Glomerular endothelial cell (primary cell): ENCODE data around the gene COQ8B. TPM values are rescaled to one million over a fixed set of nuclear protein-coding genes. Genes with fewer than 3 reads are reported as not detected.

Source experiments
- DNase-seq: peaks from one replicate; pipeline ENCODE4 v3.0.0-alpha.2; 2011; ENCODE audit warnings: low read depth, low spot score; ENCODE audit errors: extremely low read depth
- total RNA-seq: library from RNA; depleted of rRNA; stranded (reverse); fragments of >200 nt; gene quantifications from 2 replicates; pipeline ENCODE4 v1.2.3, GENCODE V29; 2015

The COQ8B gene
- total RNA-seq, 1 donor from 2014 or later = 10.2 TPM

DNA sequence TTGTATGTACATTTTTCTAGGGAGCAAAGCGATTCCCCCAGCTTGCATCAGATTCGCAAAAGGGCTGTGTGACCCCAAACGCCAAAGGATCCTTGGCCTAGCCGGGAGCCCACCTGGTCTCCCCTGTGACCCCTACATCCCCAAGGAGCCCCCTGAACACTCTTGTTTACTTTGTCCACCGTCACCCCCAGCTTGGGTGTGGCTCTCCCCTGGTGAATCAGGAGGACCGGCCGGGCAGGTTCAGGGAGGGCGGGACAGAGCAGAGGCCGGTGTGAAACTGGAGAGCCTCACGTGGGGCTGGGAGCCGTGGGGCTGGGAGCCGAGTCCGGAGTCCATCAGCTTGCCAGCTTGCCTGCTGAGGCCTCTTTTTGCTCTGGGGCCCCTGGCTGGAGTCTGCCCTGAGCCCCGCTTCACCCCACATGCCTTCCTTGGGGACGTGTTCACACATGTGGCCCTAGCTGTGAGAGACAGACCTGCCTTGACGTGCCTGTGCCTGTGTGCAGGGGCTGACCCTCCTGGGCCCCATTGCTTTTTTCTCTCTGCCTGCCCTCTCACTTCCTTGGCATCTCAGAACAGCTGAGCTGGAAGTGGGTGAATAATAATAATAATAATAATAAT, 2.2 kb upstream of the COQ8B start:
- DNase-seq = no peak

DNA sequence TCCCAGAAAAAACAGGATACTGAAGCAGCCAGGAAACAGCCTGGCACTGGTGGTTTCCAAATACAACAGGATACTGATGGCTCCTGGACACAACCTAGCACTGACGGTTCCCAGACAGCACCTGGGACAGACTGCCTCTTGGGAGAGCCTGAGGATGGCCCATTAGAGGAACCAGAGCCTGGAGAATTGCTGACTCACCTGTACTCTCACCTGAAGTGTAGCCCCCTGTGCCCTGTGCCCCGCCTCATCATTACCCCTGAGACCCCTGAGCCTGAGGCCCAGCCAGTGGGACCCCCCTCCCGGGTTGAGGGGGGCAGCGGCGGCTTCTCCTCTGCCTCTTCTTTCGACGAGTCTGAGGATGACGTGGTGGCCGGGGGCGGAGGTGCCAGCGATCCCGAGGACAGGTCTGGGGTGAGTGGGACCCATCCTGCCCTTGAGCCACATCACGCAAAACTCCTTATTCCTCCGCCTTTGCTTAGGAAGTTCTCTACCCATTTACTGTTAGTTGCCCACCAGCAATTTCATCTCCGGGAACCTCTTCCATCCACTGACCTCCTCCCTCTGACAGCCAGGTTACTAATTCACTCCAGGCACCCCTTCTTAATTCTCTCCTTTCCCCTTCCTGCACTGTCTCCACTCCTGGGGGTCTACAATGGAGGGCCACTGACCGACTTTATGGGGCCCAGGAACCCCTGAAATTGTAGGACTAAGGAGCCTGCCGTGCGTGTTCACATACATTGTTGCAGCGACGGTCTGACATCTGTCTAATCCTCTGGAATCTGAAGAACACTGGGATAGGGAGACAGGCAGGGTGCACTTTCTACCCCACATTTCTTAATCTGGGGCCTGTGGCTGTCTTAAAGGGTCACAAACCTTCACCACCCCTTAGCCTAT, 1.4 kb upstream of the COQ8B start:
- DNase-seq = no peak

DNA sequence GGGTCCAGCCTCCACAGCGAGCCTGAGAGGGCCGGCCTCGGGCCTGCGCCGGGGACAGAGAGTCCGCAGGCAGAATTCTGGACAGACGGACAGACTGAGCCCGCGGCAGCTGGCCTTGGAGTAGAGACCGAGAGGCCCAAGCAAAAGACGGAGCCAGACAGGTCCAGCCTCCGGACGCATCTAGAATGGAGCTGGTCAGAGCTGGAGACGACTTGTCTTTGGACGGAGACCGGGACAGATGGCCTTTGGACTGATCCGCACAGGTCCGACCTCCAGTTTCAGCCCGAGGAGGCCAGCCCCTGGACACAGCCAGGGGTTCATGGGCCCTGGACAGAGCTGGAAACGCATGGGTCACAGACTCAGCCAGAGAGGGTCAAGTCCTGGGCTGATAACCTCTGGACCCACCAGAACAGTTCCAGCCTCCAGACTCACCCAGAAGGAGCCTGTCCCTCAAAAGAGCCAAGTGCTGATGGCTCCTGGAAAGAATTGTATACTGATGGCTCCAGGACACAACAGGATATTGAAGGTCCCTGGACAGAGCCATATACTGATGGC, 716 bp upstream of the COQ8B start:
- DNase-seq = no peak

DNA sequence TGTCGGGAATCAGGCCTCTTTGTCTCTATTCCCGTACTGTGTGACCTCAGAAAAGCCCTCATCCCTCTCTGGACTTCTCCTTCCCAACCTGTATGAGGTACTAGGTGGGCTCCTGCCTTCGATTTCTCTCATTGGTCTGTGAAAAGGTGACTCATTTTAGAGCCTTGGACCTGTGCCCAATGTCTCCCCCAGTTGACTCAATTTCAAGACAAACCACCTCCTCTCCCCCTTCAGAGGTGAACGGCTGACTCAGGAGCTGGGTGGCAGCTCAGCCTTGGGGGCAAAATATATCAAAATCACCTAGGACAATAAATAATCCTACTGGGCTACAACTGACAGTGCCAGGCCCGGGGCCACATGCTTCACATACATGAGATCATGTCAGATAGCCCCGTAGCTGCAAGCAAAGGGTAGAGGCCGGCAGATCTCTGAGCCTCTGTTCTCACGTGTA, 630 bp downstream of the COQ8B start:
- DNase-seq = peak; percentile 65

DNA sequence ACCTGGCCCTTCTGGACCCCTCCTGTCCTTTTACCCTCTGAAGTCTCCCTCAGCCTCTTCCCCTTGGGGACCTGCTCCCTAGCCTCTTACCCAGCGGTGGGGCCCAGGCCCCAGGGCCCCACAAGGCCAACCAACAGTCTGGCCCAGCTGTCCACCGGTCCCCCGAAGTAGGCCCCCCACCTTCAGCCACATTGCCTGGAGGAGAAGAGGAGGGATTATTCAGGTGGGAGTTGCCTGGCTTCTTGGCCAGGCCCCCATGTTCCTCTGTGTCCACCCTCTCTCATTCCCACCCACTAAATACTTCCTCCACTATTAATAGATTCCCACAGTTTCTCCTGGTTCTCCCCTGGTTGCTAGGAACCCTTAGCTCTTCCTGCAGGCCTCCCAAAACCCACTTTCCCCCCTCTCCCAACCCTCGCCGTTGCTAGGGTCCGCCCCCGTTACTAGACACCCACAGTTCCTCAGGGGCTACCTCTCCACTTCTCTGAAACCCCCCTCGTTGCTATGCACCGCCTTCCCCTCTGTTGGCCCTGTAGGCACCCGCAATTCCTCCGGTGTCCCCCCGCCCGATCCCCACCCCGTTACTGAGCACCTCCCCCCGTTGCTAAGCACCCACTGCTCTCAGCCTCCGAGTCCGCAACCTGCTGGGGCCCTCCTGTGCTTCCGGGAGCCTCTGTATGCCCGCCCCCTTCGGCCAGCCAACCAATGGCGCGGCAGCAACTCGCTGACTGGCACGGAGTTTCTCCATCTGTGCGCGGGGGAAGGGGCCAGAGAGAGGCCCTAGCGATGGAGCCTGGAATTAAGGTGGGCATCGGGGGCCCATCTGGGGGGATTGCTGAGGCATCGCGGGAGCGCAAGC, 2.0 kb downstream of the COQ8B start:
- no peak for DNase-seq

DNA sequence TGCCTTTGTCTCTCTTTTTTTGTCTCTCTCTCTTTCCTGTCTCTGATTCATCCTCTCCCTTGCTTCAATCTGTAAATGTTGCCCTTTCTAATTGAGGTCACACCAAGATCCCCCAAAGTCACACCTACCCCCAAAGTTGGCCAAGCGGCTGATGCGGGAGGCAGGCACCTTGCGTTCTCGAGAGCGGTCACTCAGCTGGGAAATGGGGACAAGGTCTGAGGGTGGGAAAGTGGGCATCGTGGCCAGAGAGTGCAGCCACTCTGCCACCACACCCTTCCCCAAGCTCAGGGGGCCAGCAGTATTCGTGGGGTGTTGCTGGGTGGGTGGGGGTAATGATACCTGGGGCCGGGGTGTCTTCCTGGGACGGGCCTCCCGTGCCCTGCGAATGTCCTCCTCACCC, 2.7 kb downstream of the COQ8B start:
- DNase-seq = no peak

DNA sequence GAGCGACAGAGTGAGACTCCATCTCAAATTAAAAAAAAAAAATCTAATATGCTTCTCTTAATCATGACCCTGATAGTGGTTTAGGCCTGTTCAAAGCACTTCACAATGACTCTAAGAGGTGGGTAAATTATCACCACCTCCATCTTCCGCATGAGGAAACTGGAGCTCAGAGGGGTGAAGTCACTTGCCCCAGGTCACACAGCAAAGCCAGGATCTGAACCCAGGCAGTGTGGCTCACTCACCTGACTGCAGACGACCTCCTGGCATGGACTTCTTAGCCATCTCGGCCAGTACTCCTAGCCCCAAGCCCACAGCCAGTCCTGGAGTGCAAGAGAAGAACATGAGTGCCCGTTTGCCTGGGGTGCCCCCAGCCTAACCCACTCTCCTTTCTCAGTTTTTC, 6.9 kb downstream of the COQ8B start:
- no peak for DNase-seq

DNA sequence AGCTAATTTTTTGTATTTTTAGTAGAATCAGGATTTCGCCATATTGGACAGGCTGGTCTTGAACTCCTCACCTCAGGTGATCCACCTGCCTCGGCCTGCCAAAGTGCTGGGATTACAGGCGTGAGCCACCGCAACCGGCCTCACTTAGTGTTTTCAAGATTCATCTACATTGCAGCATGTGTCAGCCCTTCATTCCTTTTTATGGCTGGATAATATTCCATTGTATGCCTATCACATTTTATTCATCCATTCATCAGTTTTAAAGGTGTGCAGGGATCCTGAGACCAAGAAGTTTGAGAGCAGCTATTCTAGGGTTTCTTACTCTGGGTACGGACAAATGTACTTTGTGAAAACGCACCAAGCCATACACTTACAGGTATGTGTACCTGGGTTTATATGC, 9.1 kb downstream of the COQ8B start:
- DNase-seq = no peak

DNA sequence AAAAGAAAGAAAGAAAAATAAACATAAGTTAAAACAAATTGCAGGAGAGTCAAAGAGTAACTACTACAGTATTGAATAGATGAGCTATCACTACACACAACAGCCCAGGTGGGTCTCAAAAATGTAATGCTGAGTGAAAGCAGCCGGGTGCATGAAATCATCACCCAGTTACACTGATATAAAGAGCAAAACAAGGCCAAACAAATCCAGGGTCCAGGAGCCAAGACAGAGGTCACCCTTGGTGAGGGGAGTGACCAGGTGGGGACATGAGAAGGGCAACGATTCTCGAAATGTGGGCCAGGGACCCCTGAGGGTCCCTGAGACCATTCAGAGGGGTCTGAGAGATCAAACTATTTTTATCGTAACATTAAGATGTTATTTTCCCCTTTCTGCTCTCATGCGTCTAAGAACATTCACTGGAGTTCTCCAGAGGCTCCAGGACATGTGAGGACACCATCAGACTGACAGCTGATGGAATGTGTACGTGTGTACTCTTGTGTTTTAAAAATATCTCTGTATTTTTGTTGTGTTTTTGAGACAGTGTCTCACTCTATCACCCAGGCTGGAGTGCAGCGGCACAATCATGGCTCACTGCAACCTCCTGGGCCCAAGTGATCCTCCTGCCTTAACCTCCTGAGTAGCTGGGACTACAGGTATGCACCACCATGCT, 10.6 kb downstream of the COQ8B start:
- no peak for DNase-seq

DNA sequence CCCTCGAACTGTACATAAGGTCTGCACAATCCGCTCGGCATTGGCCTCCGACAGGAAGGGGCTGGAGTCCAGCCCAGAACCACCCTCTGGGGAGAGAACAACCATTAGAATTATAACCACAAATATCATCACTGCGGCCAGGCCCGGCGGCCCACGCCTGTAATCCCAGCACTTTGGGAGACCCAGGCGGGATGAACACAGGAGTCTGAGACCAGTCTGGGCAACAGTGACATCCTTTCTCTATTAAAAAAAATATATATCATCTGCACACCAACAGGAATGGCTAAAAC, 11.4 kb downstream of the COQ8B start:
- no peak for DNase-seq

DNA sequence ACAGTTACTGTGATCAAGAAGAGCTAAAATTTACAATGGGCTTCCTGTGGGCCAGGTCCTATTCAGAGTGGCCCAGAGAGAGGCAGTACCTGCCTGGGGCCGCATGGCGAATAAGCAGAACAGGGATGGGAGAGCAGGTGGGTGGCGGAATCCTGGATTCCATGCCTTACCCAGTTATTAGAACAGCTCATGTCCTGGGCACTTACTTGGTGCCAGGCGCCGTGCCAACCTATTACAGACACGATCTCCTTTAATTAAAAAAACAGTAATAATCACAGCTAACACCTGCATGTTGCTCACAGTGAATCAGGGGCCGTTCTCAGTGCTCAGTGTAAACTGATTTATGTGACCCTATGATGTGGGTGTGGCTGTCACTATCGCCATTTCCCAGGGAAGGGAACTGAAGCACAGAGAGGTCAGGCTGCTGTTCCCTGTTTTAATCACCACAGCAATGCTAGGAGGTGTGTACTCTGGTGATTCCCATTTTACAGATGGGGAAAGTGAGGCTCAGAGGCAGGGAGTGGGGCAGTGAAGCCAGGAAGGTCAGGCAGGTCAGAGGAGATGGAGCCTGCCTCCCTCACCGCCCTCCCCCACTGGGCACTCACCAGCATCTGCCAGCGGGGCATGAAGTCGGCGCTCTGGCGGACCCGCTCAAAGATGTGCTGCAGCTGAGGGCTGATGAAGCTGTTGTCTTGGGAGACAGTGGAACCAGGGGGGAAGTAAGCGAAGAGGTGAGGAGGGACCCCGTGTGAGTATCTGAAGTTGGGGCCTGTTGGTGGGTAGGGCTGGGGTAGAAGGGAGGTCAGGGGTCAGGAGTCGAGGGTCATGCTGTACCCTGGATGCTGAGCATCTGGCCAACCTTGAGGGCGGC, 12.0 kb downstream of the COQ8B start:
- DNase-seq = no peak

DNA sequence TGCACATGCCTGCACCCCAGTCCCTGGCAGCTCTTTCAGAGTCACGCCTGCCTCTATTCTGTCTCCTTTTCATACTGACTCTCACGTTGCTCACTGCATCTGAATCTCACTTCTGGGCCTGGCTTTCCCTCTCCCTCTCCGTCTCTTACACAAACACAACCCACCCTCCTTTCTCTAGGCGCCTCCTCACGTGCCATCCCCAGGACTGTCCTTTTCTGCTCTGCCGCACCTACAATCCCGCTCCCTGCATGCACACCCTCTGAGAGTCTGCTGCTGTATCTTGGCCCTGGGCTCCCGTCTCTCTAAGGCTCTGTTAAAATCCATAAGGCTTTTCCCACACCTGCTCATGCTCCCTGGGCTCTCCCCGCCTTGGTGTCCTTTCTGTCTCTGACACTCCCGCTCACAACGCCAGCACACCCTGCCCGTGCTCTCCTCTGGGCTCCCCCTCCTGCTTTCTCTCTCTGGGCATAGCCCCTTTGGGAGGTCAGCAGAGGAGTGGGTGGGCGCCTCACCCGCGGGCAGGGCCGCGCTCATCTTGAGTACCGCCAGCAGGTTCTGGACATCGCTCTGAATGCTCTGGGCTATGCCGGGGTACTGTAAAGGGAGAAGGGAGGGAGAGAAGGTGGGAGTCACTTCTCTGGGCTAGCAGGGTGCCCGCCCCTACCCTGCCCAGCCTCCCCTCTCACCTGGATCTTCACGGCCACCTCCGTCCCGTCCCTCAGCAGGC, 13.5 kb downstream of the COQ8B start:
- no peak for DNase-seq

DNA sequence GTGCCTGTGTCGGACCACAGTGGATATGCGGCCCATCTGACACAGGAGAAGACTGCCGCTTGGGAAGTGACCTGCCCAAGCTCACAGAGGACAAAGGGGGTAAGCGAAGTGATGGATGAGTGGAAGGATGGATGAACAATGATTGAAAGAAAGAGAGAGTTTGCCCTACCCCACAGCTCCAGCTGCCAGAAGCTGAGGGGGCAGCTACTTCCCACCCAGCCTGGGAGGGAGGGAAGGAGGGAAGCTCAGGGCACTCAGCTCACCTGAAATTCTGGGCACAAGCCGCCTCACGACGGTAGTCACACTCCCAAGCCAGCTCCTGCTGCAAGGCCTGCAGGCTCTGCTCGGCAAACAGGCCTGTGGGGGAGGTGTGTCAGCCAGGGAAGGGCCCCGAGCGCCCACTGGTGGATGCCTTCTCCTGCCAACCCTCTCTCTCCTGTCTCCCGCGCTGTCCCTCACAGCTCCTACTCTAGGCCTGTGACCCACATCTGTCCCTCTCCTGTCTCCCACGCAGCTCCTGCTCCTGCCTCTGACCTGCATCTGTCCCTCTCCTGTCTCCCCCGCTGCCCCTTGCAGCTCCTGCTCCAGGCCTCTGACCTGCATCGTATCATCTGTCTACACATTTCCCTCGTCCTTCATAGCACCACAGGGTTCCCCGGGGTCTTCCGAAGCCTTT, 14.2 kb downstream of the COQ8B start:
- DNase-seq = no peak

DNA sequence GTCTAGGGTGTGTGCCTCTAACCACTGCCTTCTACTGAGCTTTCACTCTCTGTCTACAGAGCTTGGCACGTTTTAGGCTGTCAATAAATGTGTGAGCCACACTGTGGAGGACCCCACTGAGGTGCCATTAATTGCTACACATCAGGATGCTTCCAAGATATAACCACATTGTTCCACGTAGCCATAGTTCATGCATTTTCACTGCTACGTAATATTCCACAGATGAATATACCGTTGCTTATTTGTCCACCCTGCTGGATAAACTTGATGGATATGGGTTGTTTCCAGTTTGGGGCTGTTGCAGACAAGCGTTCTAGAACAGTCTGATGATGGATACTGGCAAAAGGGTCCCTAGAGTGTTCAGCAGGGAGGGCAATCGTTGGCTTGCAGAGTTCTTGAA, 14.9 kb downstream of the COQ8B start:
- no peak for DNase-seq

DNA sequence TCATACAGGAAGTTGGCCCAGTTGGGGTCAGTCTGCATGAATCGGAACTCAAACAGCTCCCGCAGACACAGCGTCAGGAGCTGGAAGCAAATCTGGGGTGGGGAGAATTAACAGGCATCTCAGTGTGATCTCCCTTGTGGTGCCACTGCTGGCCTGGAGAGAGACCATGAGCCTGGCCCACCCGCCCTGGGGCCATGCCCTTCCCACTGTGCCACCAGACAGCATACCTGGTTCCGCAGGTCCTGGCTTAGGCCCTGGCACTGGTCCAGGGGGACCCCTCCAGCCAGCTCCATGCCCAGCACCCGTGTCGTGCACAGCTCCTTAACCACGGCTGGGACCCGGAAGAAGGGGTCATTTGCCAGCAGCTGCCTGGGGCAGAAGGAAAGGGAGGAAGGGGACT, 16.6 kb downstream of the COQ8B start:
- DNase-seq = no peak

DNA sequence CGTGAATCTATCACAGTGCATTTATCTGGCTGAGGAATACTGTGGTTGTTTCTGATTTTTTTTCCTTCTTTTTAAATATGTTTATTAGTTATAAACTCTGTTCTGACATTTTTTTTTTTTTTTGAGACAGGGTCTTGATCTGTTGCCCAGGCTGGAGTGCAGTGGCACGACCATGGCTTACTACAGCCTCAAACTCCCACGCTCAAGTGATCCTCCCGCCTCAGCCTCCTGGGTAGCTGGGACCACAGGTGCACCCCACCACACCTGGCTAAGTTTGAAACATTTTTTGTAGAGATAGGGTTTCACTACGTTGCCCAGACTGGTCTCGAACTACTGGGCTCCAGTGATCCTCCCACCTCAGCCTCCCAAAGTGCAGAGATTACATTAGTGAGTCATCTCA, 19.7 kb downstream of the COQ8B start:
- DNase-seq = no peak

DNA sequence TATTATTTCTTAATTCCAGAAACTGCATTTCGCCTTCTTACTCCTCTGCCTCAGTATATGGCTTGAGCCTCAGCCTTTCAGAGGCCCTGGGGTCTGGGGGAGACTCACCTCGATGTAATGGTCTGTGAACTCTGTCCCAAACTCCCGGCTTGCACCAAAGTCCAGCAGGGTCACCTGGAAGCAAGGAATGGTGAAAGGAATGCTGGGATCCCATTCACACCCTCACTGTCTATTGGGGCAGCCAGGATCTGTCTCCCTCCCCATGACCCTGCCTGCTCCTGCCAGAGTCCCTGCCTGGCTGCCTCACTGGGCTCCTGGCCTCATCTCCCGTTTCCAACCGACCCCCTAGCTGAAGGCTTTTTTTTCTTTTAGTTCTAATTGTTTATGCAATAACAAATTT, 20.8 kb downstream of the COQ8B start:
- DNase-seq = no peak

DNA sequence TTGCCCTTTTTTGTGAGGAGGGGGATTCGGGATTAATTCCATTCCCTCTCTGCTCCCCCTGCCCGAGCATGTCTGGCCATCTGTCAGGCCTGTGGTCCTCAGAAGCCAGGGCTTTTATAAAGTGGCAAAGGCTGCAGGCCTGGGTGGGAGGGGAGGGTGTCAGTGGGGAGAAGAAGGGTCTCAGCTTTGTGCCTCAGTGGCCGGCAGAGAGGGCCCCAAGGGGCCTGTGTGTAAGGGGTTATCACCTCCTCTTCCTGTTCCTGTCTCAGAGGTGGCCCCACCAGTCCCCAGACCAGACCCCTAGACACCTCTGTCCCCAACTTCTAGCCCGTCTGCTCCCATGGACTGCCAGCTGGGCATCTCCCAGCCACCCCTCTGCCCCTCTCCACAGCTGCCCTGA, 22.8 kb downstream of the COQ8B start:
- DNase-seq = no peak
